ENCODE data around the gene RAB11FIP4.

The RAB11FIP4 gene

GRCh38 chr17:31398381-31399311, 7.2 kb downstream of the RAB11FIP4 start:
- no peak for TF ChIP-seq CTCF (IDR thresholded peaks at IDR 0.05; ENCODE audit: low read depth, low read length, missing control alignments)
- no peak for DNase-seq (ENCODE audit: extremely low read depth, low read depth)
- no peak overlapping the region for H3K4me3 ChIP-seq (replicated peaks; ENCODE audit: low read depth, low read length)

GRCh38 chr17:31400481-31400950, 9.0 kb downstream of the RAB11FIP4 start:
- no peak overlapping the region for H3K4me3 ChIP-seq (replicated peaks; ENCODE audit: low read depth, low read length)
- no peak for TF ChIP-seq CTCF (IDR thresholded peaks at IDR 0.05; ENCODE audit: low read depth, low read length, missing control alignments)
- DNase-seq (ENCODE audit: extremely low read depth, low read depth): no peak

- no peak for DNase-seq (ENCODE audit: extremely low read depth, low read depth)
- H3K4me3 ChIP-seq (replicated peaks; ENCODE audit: low read depth, low read length): no peak overlapping the region
- no peak for TF ChIP-seq CTCF (IDR thresholded peaks at IDR 0.05; ENCODE audit: low read depth, low read length, missing control alignments)
Measured at GRCh38 chr17:31401456-31402254, 10.2 kb downstream of the RAB11FIP4 start.

- no peak for DNase-seq (ENCODE audit: extremely low read depth, low read depth)
- H3K4me3 ChIP-seq (replicated peaks; ENCODE audit: low read depth, low read length): no peak overlapping the region
- no peak for TF ChIP-seq CTCF (IDR thresholded peaks at IDR 0.05; ENCODE audit: low read depth, low read length, missing control alignments)
Measured at GRCh38 chr17:31404028-31404949, 12.8 kb downstream of the RAB11FIP4 start.

GRCh38 chr17:31405890-31406371, 14.5 kb downstream of the RAB11FIP4 start:
- H3K4me3 ChIP-seq (replicated peaks; ENCODE audit: low read depth, low read length): no peak overlapping the region
- no peak for TF ChIP-seq CTCF (IDR thresholded peaks at IDR 0.05; ENCODE audit: low read depth, low read length, missing control alignments)
- DNase-seq (ENCODE audit: extremely low read depth, low read depth): no peak

GRCh38 chr17:31408586-31408985, 17.1 kb downstream of the RAB11FIP4 start:
- DNase-seq (ENCODE audit: extremely low read depth, low read depth): no peak
- TF ChIP-seq CTCF (IDR thresholded peaks at IDR 0.05; ENCODE audit: low read depth, low read length, missing control alignments): no peak
- no peak overlapping the region for H3K4me3 ChIP-seq (replicated peaks; ENCODE audit: low read depth, low read length)

All from HFF-Myc (cell line).